ENCODE results near the gene ZDHHC7. TPM values are rescaled to one million over a fixed set of nuclear protein-coding genes. Genes with fewer than 3 reads are reported as not detected.

Gene ZDHHC7
- total RNA-seq, 4 donors from 2014 or later = 24.8 to 89.1 (median 69.6) TPM

- peaks cover 0 to 52% (median 0%) of the 10 kb centered on the region in 3 donors for H3K36me3 ChIP-seq
- TF ChIP-seq CTCF (IDR thresholded peaks at IDR 0.05) (no peak), POLR2A (IDR thresholded peaks at IDR 0.05) (no peak)
- H3K27ac ChIP-seq = peak overlapping the region in 2 of 4 donors; percentile 31 to 56
- H3K9me3 ChIP-seq = no peaks in the 10 kb centered on the region
- no peak for DNase-seq
- no peak overlapping the region for H3K4me3 ChIP-seq
- H3K4me1 ChIP-seq = peaks cover 0 to 44% (median 1%) of the 10 kb centered on the region in 4 donors
- H3K27me3 ChIP-seq = no peaks in the 10 kb centered on the region
Measured at GRCh38 chr16:84992717-84993075, 18.6 kb downstream of the ZDHHC7 start.

GRCh38 chr16:84990782-84991181 lies 20.6 kb downstream of the ZDHHC7 start:
- H3K27ac ChIP-seq = no peak overlapping the region
- no peak for TF ChIP-seq CTCF (IDR thresholded peaks at IDR 0.05)
- no peak for TF ChIP-seq POLR2A (IDR thresholded peaks at IDR 0.05)
- H3K9me3 ChIP-seq = no peaks in the 10 kb centered on the region
- H3K4me1 ChIP-seq = peaks cover 0 to 34% (median under 1%) of the 10 kb centered on the region in 4 donors
- H3K27me3 ChIP-seq = no peaks in the 10 kb centered on the region
- DNase-seq = no peak
- no peak overlapping the region for H3K4me3 ChIP-seq
- peaks cover 0 to 72% (median 0%) of the 10 kb centered on the region in 3 donors for H3K36me3 ChIP-seq

- H3K27me3 ChIP-seq = no peaks in the 10 kb centered on the region
- peaks cover 0 to 73% (median 0%) of the 10 kb centered on the region in 3 donors for H3K36me3 ChIP-seq
- peaks cover 0 to 33% (median 0%) of the 10 kb centered on the region in 4 donors for H3K4me1 ChIP-seq
- TF ChIP-seq CTCF (IDR thresholded peaks at IDR 0.05) (no peak), POLR2A (IDR thresholded peaks at IDR 0.05) (no peak)
- no peaks in the 10 kb centered on the region for H3K9me3 ChIP-seq
- no peak overlapping the region for H3K27ac ChIP-seq
- H3K4me3 ChIP-seq = no peak overlapping the region
- DNase-seq = no peak
Measured at GRCh38 chr16:84989749-84990620, 21.4 kb downstream of the ZDHHC7 start.

GRCh38 chr16:84988328-84989080 lies 22.8 kb downstream of the ZDHHC7 start:
- Histone ChIP-seq H3K4me1 (peaks cover 0 to 30% (median 0%) of the 10 kb centered on the region in 4 donors), H3K4me3 (no peak overlapping the region), H3K9me3 (no peaks in the 10 kb centered on the region), H3K27ac (no peak overlapping the region), H3K27me3 (no peaks in the 10 kb centered on the region), H3K36me3 (peaks cover 0 to 67% (median 0%) of the 10 kb centered on the region in 3 donors)
- DNase-seq = peak in 1 of 3 donors; percentile 8
- TF ChIP-seq POLR2A (IDR thresholded peaks at IDR 0.05) (no peak), CTCF (IDR thresholded peaks at IDR 0.05) (no peak)

DNA sequence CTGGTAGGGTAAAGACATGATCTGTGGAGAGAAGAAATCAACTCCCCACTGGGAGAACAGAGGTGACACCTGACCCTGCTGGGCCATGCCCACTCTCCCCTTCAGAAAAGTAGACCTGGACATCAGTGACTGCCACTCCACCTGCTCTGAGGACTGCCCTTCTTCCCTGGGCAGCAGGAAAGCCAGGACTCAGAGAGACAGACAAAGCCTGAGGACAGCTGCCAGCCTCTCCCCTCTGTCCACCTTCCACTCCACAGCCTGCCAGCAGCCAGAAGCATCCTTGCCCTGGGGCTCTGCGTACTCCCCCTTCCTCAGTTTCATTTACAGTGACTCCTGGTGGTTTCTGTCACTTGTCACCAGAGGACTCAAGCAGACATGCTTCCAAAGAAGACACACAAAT lies 24.5 kb downstream of the ZDHHC7 start:
- Histone ChIP-seq H3K4me3 (no peak overlapping the region), H3K27me3 (no peaks in the 10 kb centered on the region), H3K27ac (no peak overlapping the region), H3K4me1 (peaks cover 0 to 32% (median 0%) of the 10 kb centered on the region in 4 donors), H3K36me3 (peaks cover 0 to 65% (median 0%) of the 10 kb centered on the region in 3 donors), H3K9me3 (no peaks in the 10 kb centered on the region)
- DNase-seq = peak in 1 of 3 donors; percentile 15
- no peak for TF ChIP-seq CTCF (IDR thresholded peaks at IDR 0.05)
- no peak for TF ChIP-seq POLR2A (IDR thresholded peaks at IDR 0.05)
